Duodenal mucosa (tissue), 2 donors: ENCODE data around the gene GSTK1.
"Not testable (repeated sequence)": the region's sequence is repeated elsewhere in the genome, so short reads cannot be mapped to it uniquely, and the experiment has no call there.

Experiments used
- H3K27ac ChIP-seq: one replicate; pipeline ENCODE4 v1.7.0; 2013; ENCODE audit warnings: low read depth, low read length
- H3K27me3 ChIP-seq, 2 donors: one replicate each; pipeline ENCODE4 v1.7.0; 2013; ENCODE audit warnings: low read length in 2 of 2, control low read depth in 1 of 2; ENCODE audit not compliant: insufficient read depth in 2 of 2, control insufficient read depth in 1 of 2
- H3K36me3 ChIP-seq, 2 donors: one replicate each; pipeline ENCODE4 v1.7.0; 2013; ENCODE audit warnings: low read length in 2 of 2, control low read depth in 1 of 2; ENCODE audit not compliant: insufficient read depth in 2 of 2, control insufficient read depth in 1 of 2
- H3K4me1 ChIP-seq, 2 donors: one replicate each; pipeline ENCODE4 v1.7.0; 2013; ENCODE audit warnings: low read length in 2 of 2, control low read depth in 1 of 2; ENCODE audit not compliant: insufficient read depth in 2 of 2, control insufficient read depth in 1 of 2
- H3K4me3 ChIP-seq, 2 donors: one replicate each; pipeline ENCODE4 v1.7.0; 2013; ENCODE audit warnings: low read length in 2 of 2, low read depth in 1 of 2
- H3K9ac ChIP-seq, 2 donors: one replicate each; pipeline ENCODE4 v1.7.0; 2013; ENCODE audit warnings: low read length in 2 of 2, low read depth in 1 of 2
- H3K9me3 ChIP-seq, 2 donors: one replicate each; pipeline ENCODE4 v1.7.0; 2013; ENCODE audit warnings: low read length in 2 of 2, control low read depth in 1 of 2; ENCODE audit not compliant: control insufficient read depth in 1 of 2

GSTK1 gene

DNA sequence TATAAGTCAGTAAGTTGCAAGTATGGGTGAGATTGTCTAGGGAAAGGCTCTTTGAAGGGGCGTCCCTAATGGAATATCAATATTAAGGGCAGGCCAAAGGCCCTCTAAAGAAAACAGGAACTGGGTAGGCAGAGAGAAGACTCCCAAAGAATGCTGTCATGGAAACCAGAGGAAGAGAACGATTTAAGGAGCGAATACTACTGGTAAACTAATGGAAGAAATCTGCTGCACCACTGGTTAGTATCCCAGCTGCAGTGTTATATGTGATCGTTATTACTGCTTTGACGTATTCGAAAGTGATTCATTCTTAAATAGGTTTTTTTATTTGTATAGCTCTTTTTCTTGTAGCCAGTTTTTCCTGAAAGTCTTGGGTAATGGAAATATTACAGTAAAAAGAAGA lies 26.2 kb downstream of the GSTK1 start:
- no peaks in the 10 kb centered on the region for H3K27me3 ChIP-seq
- no peaks in the 10 kb centered on the region for H3K9me3 ChIP-seq
- H3K9ac ChIP-seq: peak overlapping the region; percentile 55 to 87
- H3K4me3 ChIP-seq: peak overlapping the region; percentile 84 to 88
- H3K27ac ChIP-seq: no peak overlapping the region
- H3K36me3 ChIP-seq: peaks cover 10 to 35% of the 10 kb centered on the region in 2 donors
- H3K4me1 ChIP-seq: peaks cover 37 to 43% of the 10 kb centered on the region in 2 donors

DNA sequence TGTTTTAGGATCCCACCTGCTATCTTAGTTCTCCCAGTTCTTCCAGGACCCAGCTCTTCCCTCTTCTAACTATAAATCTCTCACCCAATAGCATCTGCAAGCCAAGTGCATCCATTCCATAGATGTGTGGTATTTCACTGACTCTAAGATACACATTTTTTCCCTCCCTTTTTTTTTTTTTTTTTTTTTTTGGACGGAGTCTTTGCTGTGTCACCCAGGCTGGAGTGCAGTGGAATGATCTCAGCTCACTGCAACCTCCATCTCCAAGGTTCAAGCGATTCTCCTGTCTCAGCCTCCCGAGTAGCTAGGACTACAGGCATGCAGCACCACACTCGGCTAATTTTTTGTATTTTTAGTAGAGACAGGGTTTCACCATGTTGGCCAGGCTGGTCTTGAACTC lies 26.6 kb downstream of the GSTK1 start:
- not testable (repeated sequence) for H3K27me3 ChIP-seq, H3K9me3 ChIP-seq, H3K27ac ChIP-seq
- Histone ChIP-seq H3K36me3 (peaks cover 13 to 40% of the 10 kb centered on the region in 2 donors), H3K4me3 (peak overlapping the region; percentile 84 to 88), H3K9ac (peak overlapping the region in 1 of 2 donors; percentile 87), H3K4me1 (peaks cover 37 to 43% of the 10 kb centered on the region in 2 donors)

DNA sequence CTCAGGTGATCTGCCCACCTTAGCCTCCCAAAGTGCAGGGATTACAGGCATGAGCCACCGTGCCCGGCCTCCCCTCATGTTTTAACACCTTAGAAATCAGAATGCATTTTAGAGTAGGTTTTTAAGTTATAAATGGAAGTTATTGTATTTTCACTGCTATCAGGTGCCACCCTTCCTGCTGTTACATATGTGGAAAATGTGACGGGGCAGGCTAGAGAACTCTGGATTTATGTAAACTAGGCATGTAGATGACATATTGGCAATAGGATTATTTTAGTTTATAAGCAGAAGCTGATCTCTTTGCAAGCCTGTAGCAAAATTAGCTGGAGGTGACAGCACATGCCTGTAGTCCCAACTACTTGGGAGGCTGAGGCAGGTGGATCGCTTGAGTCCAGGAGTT lies 27.1 kb downstream of the GSTK1 start:
- H3K27me3 ChIP-seq: no peaks in the 10 kb centered on the region
- H3K27ac ChIP-seq: no peak overlapping the region
- peaks cover 17 to 44% of the 10 kb centered on the region in 2 donors for H3K36me3 ChIP-seq
- H3K4me1 ChIP-seq: peaks cover 40 to 43% of the 10 kb centered on the region in 2 donors
- no peaks in the 10 kb centered on the region for H3K9me3 ChIP-seq
- peak overlapping the region in 1 of 2 donors; percentile 24 for H3K9ac ChIP-seq
- peak overlapping the region in 1 of 2 donors; percentile 44 for H3K4me3 ChIP-seq

DNA sequence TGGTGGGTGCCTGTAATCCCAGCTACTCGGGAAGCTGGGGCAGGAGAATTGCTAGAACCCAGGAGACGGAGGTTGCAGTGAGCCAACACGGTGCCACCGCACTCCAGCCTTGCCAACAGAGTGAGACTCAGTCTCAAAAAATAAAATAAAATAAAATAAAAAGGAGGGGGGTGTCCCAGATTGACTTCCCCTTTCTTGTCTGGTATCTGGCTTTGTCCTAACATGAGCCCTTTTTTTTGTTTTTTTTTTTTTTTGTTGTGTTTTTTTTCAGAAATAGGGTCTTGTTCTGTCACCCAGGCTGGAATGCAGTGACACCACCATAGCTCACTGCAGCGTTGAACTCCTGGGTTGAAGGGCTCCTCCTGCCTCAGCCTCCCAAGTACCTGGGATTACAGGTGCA lies 29.6 kb downstream of the GSTK1 start:
- Histone ChIP-seq H3K27me3 (no peaks in the 10 kb centered on the region), H3K27ac (no peak overlapping the region), H3K9ac (no peak overlapping the region), H3K4me3 (no peak overlapping the region), H3K9me3 (no peaks in the 10 kb centered on the region), H3K4me1 (peaks cover 30 to 37% of the 10 kb centered on the region in 2 donors), H3K36me3 (peaks cover 33 to 60% of the 10 kb centered on the region in 2 donors)

DNA sequence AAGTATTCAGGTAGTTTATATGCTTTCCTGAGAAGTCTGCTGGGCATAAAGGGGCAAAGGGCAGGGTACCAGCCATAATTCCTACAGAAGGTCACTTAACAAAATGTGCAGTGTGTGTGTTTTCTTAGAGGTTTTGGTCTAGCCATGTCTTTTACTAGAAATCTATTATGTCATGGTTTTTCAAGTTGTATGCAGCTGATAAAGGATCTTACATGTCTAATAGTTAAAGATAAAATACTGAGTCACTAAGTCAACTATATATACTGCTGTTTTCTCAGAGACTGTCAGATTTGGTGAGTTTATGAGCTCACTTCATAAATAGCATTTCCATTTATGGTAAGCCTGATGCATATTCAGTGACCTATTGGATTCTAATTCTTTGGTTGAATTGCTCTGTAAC lies 32.6 kb downstream of the GSTK1 start:
- H3K27me3 ChIP-seq: no peaks in the 10 kb centered on the region
- peaks cover 12 to 22% of the 10 kb centered on the region in 2 donors for H3K4me1 ChIP-seq
- H3K36me3 ChIP-seq: peaks cover 48 to 87% of the 10 kb centered on the region in 2 donors
- H3K9ac ChIP-seq: peak overlapping the region in 1 of 2 donors; percentile 0
- no peak overlapping the region for H3K4me3 ChIP-seq
- H3K9me3 ChIP-seq: no peaks in the 10 kb centered on the region
- H3K27ac ChIP-seq: no peak overlapping the region

DNA sequence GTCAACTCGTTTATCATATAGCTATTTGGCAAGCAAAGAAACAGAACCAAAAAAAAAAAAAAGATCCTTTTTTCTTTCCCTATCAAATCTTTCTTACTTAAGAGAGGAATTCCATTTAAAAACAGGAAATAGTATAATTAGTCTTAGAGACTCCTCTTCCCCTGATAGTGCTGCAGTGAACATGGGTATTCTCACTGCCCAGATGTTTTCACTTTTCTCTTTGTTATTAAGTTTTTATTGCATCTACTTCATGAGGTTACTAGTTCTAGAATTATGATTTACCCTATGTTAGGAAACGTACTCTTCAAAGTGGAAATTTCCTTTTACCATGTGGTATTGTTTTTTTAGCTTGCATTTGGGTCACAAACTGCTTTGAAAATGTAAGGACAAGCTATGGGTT lies 33.4 kb downstream of the GSTK1 start:
- no peaks in the 10 kb centered on the region for H3K9me3 ChIP-seq
- peaks cover 10 to 21% of the 10 kb centered on the region in 2 donors for H3K4me1 ChIP-seq
- no peak overlapping the region for H3K4me3 ChIP-seq
- H3K9ac ChIP-seq: peak overlapping the region in 1 of 2 donors; percentile 0
- H3K27ac ChIP-seq: no peak overlapping the region
- H3K27me3 ChIP-seq: no peaks in the 10 kb centered on the region
- peaks cover 55 to 90% of the 10 kb centered on the region in 2 donors for H3K36me3 ChIP-seq

DNA sequence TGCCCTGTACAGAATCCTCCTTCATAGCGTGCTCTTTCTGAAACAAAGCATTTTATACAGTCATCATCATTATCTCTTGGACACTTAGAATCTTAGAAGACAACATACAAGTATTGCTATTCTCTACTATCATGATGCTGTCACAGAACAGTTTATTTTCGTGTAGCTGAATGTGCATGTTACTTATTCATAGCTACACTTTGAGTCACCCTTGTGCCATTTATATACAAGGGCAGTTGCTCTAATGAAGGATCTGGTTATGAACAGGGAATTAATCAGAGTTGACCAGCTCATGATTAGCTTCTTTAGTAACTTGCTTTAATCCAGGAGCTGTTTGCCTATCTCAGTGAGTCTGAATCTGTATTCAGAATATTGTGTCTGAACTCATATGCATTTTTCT lies 36.1 kb downstream of the GSTK1 start:
- Histone ChIP-seq H3K9ac (no peak overlapping the region), H3K4me3 (no peak overlapping the region), H3K4me1 (peaks cover 10 to 21% of the 10 kb centered on the region in 2 donors), H3K27me3 (no peaks in the 10 kb centered on the region), H3K36me3 (peaks cover 63 to 88% of the 10 kb centered on the region in 2 donors), H3K9me3 (no peaks in the 10 kb centered on the region), H3K27ac (no peak overlapping the region)

DNA sequence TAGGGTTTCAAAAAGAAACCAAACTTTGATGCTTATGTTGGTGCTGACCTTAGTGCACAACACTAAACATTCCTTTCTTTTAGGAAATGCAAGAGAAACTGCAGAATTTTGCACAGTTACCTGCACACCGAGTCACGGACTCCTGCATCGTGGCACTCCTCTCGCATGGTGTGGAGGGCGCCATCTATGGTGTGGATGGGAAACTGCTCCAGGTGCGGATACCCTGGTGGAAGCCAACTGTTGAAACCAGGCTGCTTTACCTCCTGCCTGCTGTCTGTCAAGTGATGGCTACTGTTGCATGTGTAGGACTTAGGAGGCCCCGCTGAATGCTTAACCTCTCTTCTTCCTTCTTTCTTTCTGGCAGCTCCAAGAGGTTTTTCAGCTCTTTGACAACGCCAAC lies 36.6 kb downstream of the GSTK1 start:
- Histone ChIP-seq H3K4me1 (peaks cover 11 to 24% of the 10 kb centered on the region in 2 donors), H3K27ac (no peak overlapping the region), H3K4me3 (no peak overlapping the region), H3K9me3 (no peaks in the 10 kb centered on the region), H3K9ac (no peak overlapping the region), H3K36me3 (peaks cover 64 to 88% of the 10 kb centered on the region in 2 donors), H3K27me3 (no peaks in the 10 kb centered on the region)

DNA sequence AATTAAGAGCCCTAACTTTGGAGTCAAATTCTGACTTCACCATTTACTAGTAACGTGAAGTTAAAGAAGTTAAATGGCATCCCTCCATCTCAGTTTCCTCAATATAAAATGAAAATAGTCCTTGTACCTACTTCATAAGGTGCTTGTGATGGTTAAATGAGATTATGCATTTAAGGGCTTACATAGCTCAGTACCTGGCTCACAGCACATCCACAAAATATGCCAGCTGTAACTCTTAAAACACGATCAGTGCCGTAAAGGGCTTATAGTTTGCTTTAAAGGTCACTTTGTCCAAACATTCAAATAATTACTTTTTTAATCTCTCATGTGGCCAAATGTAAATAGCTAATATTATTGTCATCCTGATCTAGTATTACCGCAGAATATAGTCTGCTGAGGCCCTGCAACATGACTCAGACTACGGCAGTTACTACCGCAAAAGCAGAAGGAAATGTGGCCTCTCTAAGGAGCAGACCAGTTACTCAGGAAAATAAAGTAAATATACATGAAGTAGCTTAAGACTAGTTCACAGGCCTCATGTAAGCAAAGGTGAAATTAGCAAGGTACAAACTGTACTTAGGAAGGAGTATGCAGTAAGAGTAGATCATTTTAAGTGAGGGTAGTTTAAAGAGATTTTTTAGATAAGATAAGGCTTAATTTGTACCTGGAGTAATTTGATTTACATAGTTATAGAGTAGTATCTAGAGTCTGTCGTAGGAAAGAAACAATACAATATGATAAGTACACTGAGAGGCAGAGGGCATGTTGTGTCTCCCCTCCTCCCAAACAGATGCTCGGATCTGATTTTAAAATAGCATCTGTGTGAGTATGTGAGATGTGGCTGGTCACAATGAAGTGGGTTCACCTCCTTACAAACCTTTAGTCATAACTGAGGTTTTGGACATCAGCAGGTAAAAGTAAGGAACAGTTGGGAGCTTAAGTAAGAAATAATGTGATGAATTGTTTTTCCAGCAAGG lies 38.0 kb downstream of the GSTK1 start:
- peaks cover 56 to 86% of the 10 kb centered on the region in 2 donors for H3K36me3 ChIP-seq
- peaks cover 14 to 17% of the 10 kb centered on the region in 2 donors for H3K4me1 ChIP-seq
- H3K4me3 ChIP-seq: no peak overlapping the region
- H3K9me3 ChIP-seq: no peaks in the 10 kb centered on the region
- no peak overlapping the region for H3K9ac ChIP-seq
- H3K27ac ChIP-seq: no peak overlapping the region
- H3K27me3 ChIP-seq: no peaks in the 10 kb centered on the region

DNA sequence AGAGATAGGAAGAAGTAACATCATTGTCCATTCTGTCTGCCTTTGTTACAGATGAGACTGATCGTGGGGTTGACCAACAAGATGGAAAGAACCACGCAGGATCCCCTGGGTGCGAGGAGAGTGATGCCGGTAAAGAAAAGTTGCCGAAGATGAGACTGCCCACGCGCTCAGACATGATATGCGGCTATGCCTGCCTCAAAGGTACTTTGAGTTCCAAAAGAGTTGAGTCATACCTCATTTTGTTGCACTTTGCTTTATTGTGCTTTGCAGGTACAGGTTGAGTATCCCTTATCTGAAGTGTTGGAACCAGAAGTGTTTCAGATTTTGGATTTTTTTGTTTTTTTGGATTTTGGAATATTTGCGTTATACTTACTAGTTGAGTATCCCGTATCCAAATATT lies 40.5 kb downstream of the GSTK1 start:
- Histone ChIP-seq H3K36me3 (peaks cover 61 to 81% of the 10 kb centered on the region in 2 donors), H3K4me3 (no peak overlapping the region), H3K9me3 (no peaks in the 10 kb centered on the region)

More for the DNA sequence above, 40.5 kb downstream of the GSTK1 start:
- H3K27ac ChIP-seq: no peak overlapping the region
- no peak overlapping the region for H3K9ac ChIP-seq
- no peaks in the 10 kb centered on the region for H3K27me3 ChIP-seq
- peaks cover 11 to 14% of the 10 kb centered on the region in 2 donors for H3K4me1 ChIP-seq
